K562 (cell line): ENCODE data around the gene TRIP10. TPM values are rescaled to one million over a fixed set of nuclear protein-coding genes. Genes with fewer than 3 reads are reported as not detected.

Experiments used
- CHD1 ChIP-seq: fragments of 200-600 bp; sonication (generic); IDR thresholded peaks from one replicate; pipeline ENCODE4 v1.6.1; 2012; ENCODE audit warnings: mild to moderate bottlenecking, moderate library complexity, low read length, inconsistent platforms
- HDAC2 ChIP-seq: fragments of 450-650 bp; IDR thresholded peaks from 2 replicates; pipeline ENCODE4 v1.6.1; 2016; ENCODE audit warnings: mild to moderate bottlenecking
- REST ChIP-seq, 2 experiments: fragments of 450-650 bp; formaldehyde crosslinking in 1 of 2; IDR thresholded peaks; 2 replicates each; pipeline versions ENCODE4 v1.4.0 to v1.6.1; 2014 to 2020; ENCODE audit warnings: mild to moderate bottlenecking in 2 of 2, borderline replicate concordance in 1 of 2, low read depth in 1 of 2
- VEZF1 ChIP-seq: fragments of 200-800 bp; sonication (Bioruptor generic); IDR thresholded peaks from 2 replicates; pipeline ENCODE4 v1.6.1; 2017; ENCODE audit warnings: missing genetic modification characterization, missing compliant biosample characterization
- polyA plus RNA-seq, 8 experiments: library from polyadenylated mRNA; depleted of rRNA in 4 of 8; stranded (reverse) in 5 of 8; unstranded in 3 of 8; fragments of >200 nt; fragmentation: Nextera tagmentation in 2 of 8; fragmentation: Illumina TruSeq in 1 of 8; extraction: Ambion mirVana in 2 of 8; extraction: Trizol in 1 of 8; gene quantifications; 2 replicates each; pipeline versions ENCODE4 v1.2.1 to v1.2.3, GENCODE V29; 2011 to 2014; ENCODE audit warnings: inconsistent platforms in 1 of 8, missing spikeins in 1 of 8
- total RNA-seq, 7 experiments: library from RNA; depleted of rRNA in 6 of 7; stranded (reverse); fragments of >200 nt in 6 of 7; fragmentation: Illumina TruSeq in 2 of 7; extraction: Trizol in 2 of 7; gene quantifications; 2 replicates each; pipeline versions ENCODE4 v1.2.1 to v1.2.3, GENCODE V29; 2011 to 2021; ENCODE audit warnings: low replicate concordance in 1 of 7
- TF ChIP-seq, protein P1 (sequence below): fragments of 200-600 bp; sonication (generic); IDR thresholded peaks from one replicate; pipeline ENCODE4 v1.6.1; 2012; ENCODE audit warnings: mild to moderate bottlenecking, low read depth, low read length, inconsistent platforms

The TRIP10 gene
- total and polyA plus RNA-seq, 9 of the 15 experiments (the other 6 are each of a cell fraction or from before 2014, with no cell fraction given) = 1.2 to 66.8 (median 36.1) TPM

DNA sequence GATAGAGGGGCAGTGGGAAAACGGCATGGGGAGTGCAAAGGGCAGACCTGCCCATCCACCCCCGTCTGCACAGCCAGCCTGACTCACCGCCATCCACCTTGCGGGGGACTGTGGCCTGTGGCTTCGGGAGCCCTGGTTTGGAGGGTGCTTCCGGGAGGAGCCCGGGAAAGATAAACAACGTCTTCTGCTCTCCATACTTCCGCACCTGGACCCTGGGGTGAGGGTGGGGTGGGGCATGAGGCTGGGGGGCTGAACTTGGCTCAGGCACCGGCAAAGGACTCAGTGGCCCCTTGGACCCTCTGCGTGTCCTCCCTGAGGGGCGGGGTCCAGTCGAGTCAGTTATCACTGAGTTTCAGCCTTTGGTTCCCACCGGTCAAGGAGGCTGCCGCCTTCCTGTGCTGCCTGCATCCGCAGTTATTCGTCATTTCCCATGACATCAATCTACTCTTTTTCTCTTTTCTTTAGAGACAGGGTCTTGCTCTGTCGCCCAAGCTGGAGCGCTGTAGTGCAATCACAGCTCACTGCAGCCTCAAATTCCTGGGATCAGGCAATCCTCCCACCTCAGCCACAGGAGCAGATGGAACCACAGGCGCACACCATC is 5.3 kb upstream of the TRIP10 start (continued):
- TF ChIP-seq, protein P1, sequence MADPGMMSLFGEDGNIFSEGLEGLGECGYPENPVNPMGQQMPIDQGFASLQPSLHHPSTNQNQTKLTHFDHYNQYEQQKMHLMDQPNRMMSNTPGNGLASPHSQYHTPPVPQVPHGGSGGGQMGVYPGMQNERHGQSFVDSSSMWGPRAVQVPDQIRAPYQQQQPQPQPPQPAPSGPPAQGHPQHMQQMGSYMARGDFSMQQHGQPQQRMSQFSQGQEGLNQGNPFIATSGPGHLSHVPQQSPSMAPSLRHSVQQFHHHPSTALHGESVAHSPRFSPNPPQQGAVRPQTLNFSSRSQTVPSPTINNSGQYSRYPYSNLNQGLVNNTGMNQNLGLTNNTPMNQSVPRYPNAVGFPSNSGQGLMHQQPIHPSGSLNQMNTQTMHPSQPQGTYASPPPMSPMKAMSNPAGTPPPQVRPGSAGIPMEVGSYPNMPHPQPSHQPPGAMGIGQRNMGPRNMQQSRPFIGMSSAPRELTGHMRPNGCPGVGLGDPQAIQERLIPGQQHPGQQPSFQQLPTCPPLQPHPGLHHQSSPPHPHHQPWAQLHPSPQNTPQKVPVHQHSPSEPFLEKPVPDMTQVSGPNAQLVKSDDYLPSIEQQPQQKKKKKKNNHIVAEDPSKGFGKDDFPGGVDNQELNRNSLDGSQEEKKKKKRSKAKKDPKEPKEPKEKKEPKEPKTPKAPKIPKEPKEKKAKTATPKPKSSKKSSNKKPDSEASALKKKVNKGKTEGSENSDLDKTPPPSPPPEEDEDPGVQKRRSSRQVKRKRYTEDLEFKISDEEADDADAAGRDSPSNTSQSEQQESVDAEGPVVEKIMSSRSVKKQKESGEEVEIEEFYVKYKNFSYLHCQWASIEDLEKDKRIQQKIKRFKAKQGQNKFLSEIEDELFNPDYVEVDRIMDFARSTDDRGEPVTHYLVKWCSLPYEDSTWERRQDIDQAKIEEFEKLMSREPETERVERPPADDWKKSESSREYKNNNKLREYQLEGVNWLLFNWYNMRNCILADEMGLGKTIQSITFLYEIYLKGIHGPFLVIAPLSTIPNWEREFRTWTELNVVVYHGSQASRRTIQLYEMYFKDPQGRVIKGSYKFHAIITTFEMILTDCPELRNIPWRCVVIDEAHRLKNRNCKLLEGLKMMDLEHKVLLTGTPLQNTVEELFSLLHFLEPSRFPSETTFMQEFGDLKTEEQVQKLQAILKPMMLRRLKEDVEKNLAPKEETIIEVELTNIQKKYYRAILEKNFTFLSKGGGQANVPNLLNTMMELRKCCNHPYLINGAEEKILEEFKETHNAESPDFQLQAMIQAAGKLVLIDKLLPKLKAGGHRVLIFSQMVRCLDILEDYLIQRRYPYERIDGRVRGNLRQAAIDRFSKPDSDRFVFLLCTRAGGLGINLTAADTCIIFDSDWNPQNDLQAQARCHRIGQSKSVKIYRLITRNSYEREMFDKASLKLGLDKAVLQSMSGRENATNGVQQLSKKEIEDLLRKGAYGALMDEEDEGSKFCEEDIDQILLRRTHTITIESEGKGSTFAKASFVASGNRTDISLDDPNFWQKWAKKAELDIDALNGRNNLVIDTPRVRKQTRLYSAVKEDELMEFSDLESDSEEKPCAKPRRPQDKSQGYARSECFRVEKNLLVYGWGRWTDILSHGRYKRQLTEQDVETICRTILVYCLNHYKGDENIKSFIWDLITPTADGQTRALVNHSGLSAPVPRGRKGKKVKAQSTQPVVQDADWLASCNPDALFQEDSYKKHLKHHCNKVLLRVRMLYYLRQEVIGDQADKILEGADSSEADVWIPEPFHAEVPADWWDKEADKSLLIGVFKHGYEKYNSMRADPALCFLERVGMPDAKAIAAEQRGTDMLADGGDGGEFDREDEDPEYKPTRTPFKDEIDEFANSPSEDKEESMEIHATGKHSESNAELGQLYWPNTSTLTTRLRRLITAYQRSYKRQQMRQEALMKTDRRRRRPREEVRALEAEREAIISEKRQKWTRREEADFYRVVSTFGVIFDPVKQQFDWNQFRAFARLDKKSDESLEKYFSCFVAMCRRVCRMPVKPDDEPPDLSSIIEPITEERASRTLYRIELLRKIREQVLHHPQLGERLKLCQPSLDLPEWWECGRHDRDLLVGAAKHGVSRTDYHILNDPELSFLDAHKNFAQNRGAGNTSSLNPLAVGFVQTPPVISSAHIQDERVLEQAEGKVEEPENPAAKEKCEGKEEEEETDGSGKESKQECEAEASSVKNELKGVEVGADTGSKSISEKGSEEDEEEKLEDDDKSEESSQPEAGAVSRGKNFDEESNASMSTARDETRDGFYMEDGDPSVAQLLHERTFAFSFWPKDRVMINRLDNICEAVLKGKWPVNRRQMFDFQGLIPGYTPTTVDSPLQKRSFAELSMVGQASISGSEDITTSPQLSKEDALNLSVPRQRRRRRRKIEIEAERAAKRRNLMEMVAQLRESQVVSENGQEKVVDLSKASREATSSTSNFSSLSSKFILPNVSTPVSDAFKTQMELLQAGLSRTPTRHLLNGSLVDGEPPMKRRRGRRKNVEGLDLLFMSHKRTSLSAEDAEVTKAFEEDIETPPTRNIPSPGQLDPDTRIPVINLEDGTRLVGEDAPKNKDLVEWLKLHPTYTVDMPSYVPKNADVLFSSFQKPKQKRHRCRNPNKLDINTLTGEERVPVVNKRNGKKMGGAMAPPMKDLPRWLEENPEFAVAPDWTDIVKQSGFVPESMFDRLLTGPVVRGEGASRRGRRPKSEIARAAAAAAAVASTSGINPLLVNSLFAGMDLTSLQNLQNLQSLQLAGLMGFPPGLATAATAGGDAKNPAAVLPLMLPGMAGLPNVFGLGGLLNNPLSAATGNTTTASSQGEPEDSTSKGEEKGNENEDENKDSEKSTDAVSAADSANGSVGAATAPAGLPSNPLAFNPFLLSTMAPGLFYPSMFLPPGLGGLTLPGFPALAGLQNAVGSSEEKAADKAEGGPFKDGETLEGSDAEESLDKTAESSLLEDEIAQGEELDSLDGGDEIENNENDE = no peak
- no peak for TF ChIP-seq CHD1
- peak; percentile 15; the same call in 1 of the 2 replicates for TF ChIP-seq HDAC2
- peak; percentile 39 for TF ChIP-seq VEZF1 (CRISPR knock-in tag)
- TF ChIP-seq REST (IDR thresholded peaks at IDR 0.05; ENCODE audit: borderline replicate concordance) = no peak
- TF ChIP-seq REST (CRISPR knock-in tag; IDR thresholded peaks at IDR 0.05; ENCODE audit: low read depth) = 0 out of 2 replicates have a peak, but pooled peaks have one; percentile 22
